A549 treated with RU486 at 1 μM for 4 hours (cell line): ENCODE data around the gene GDPGP1. TPM values are rescaled to one million over a fixed set of nuclear protein-coding genes. Genes with fewer than 3 reads are reported as not detected.

ENCODE experiments used
- total RNA-seq: library from RNA; stranded (reverse); fragments of 200-300 nt; extraction: Qiagen RNA extraction; gene quantifications from 5 replicates; pipeline ENCODE4 v1.2.3, GENCODE V29; 2022; ENCODE audit warnings: low read depth

The GDPGP1 gene, protein sequence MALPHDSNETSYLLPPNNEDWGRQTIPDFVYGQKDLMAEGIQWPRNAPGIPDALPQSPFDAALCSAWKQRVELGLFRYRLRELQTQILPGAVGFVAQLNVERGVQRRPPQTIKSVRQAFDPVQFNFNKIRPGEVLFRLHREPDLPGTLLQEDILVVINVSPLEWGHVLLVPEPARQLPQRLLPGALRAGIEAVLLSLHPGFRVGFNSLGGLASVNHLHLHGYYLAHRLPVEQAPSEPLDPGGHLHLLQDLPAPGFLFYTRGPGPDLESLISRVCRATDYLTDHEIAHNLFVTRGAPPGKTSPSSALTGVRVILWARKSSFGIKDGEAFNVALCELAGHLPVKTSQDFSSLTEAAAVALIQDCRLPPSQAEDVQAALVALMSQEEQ
- total RNA-seq = 4.4 to 6.5 TPM (median 5.5 TPM) in 5 replicates

GRCh38 chr15:90234096-90234988 is at the start of gene GDPGP1:
TSS of gene GDPGP1 (plus strand) at chr15:90234209. CDS start at chr15:90240909, 6,700 bp downstream.

GRCh38 chr15:90201130-90201943 is 32.7 kb upstream of the GDPGP1 start, which contains the start of gene SEMA4B:
TSS of gene SEMA4B (plus strand) at chr15:90201330. CDS start at chr15:90201579, 249 bp downstream.

GRCh38 chr15:90233387-90234095 is 468 bp upstream of the GDPGP1 start, which contains the start of gene CIB1:
TSS of gene CIB1 (minus strand) at chr15:90233941. CDS start at chr15:90233885, 56 bp downstream.

DNA sequence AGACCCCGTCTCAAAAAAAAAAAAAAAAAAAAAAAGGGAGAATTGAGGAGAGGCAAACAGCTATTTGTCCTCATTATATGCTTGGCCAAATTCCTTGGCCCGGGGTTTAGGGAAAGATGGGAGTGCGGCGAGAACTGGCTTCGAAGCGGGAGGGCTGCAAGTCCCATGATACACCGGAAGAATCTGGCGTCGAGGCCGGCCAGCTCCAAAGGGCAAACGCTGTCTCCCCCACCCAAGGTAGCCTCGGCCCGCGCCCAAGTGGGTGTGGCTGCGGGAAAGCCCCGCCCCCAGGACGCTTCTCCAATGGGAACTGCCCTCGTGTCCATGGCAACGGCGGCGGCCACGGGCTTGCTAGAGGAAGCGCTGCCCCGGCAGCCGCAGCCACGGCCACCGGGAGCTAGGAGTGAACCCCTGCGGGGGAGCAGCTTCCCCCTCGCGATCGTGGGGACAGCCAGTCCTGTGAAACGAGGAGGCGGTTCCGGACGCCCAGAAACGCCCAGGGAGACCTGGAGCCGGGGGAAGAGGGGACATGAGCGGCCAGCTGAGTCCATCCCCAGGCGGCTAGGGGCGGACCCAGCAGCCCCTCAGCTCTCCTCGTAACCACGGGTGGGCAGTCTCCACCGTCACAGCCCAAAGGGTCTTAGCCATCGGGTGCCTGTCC is 15.3 kb downstream of the GDPGP1 start, which contains the start of gene TTLL13:
TSS of gene TTLL13 (plus strand) at position 354 of the 661 bp plus-strand sequence. CDS start 1,075 bp downstream, outside the sequence.

DNA sequence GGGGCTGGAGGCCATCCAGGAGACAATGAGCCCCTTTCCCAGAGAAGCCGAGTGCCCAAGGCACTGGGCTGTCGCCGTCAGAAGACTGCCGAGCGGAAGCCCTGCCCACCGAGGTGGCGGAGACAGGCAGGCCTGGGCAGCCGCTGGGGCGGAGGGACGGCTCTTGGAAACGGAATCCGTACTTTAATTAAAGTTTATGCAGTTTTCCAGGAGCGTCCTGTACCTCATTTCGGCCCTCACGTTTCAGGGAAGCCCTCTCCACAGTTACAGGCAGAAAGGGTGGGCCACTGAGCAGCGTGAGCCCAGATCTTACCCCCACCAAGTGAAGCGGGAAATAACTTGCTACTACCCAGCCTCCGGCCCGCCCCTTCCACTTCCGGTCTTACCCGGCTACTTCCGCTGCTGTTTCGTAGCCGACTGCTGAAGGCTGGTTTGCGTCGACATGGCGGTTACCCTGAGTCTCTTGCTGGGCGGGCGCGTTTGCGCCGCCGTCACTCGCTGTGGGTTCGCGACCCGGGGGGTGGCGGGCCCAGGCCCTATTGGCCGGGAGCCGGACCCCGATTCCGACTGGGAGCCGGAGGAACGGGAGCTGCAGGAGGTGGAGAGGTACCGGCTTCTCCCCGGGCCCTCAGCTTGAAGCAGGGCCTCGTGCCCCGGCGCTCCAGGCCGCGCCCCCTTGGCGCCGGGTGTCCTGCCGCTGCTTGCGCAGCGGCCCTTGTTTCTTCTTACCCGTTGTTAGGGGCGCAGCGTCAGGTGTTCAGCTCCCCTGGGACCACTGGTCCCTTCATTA is 31.5 kb downstream of the GDPGP1 start, which contains the start of gene NGRN:
TSS of gene NGRN (plus strand) at position 402 of the 790 bp plus-strand sequence. CDS start at position 443, 41 bp downstream.

Other genes starting within 250 kb of the GDPGP1 start
- gene ZNF710, start 232.9 kb upstream of the GDPGP1 start, total RNA-seq = 12.9 to 17.3 TPM (median 14.1 TPM) in 5 replicates
- 39.5 to 49.6 TPM (median 43.2 TPM) in 5 replicates for gene IDH2, start 131.7 kb upstream of the GDPGP1 start, total RNA-seq
- gene SEMA4B, start 32.9 kb upstream of the GDPGP1 start, total RNA-seq = 108 to 162 TPM (median 133 TPM) in 5 replicates
- 190 to 240 TPM (median 228 TPM) in 5 replicates for gene CIB1, start 268 bp upstream of the GDPGP1 start, total RNA-seq
- 0.27 to 0.61 TPM (median 0.39 TPM) in 4 of 5 replicates, not detected in the other for gene TTLL13, start 15.3 kb downstream of the GDPGP1 start, total RNA-seq
- 101 to 117 TPM (median 117 TPM) in 5 replicates for gene NGRN, start 31.5 kb downstream of the GDPGP1 start, total RNA-seq
- 0.78 to 1.5 TPM (median 1.3 TPM) in 5 replicates for gene ZNF774, start 118.1 kb downstream of the GDPGP1 start, total RNA-seq
- gene IQGAP1, start 154.0 kb downstream of the GDPGP1 start, total RNA-seq = 117 to 198 TPM (median 130 TPM) in 5 replicates